Panc1 (cell line): ENCODE results near the gene PDGFD. TPM values are rescaled to one million over a fixed set of nuclear protein-coding genes. Genes with fewer than 3 reads are reported as not detected.

Experiments used
- ATAC-seq: fragments of 200-7000 bp; cut with Tn5 transposase; 2 replicates; pipeline ENCODE4 v1.9.1; 2020; ENCODE audit warnings: mild to moderate bottlenecking, moderate library complexity
- BruUV-seq: library from RNA; stranded (reverse); fragments of 400-500 nt; replicated peaks from 2 replicates; lab custom pipeline; 2021; lab: Mats Ljungman, UMichigan
- CTCF ChIA-PET: fragments of 300-600 bp; sonication (Branson Sonifier 250); formaldehyde crosslinking; loops from one replicate; lab custom pipeline; 2022; ENCODE audit warnings: antibody characterized with exemption; lab: Charles Lee
- POLR2A ChIA-PET: fragments of 300-600 bp; sonication (Branson Sonifier 250); formaldehyde crosslinking; loops from one replicate; lab custom pipeline; 2022; ENCODE audit warnings: antibody characterized with exemption; lab: Charles Lee
- DNase-seq: peaks from one replicate; pipeline ENCODE4 v3.0.0-alpha.2; 2010; ENCODE audit warnings: low read depth, low spot score
- H3K27ac ChIP-seq: 2 replicates; pipeline ENCODE4 v1.5.1; 2011; ENCODE audit warnings: mild to moderate bottlenecking, low read length, inconsistent platforms
- H3K27me3 ChIP-seq: fragments of 200-500 bp; sonication (Bioruptor generic); 2 replicates; pipeline ENCODE4 v1.6.0; 2014; ENCODE audit warnings: low read length, inconsistent platforms; ENCODE audit not compliant: control insufficient read depth, insufficient read depth
- H3K36me3 ChIP-seq: fragments of 200-500 bp; sonication (Bioruptor generic); 2 replicates; pipeline ENCODE4 v1.5.1; 2014; ENCODE audit warnings: inconsistent platforms, mild to moderate bottlenecking, low read length, moderate library complexity; ENCODE audit not compliant: control insufficient read depth, insufficient read depth
- H3K4me1 ChIP-seq: 2 replicates; pipeline ENCODE4 v1.5.1; 2011; ENCODE audit warnings: inconsistent platforms, mild to moderate bottlenecking, low read length, moderate library complexity; ENCODE audit not compliant: control insufficient read depth, insufficient read depth
- H3K4me3 ChIP-seq, 2 experiments: 2 replicates each; pipeline ENCODE4 v1.5.1; 2011 to 2012; ENCODE audit warnings: low read depth in 2 of 2, low read length in 2 of 2, mild to moderate bottlenecking in 2 of 2, inconsistent platforms in 1 of 2, moderate library complexity in 1 of 2
- H3K9me3 ChIP-seq: fragments of 200-500 bp; sonication (Bioruptor generic); 2 replicates; pipeline ENCODE4 v1.5.1; 2014; ENCODE audit warnings: low read depth, mild to moderate bottlenecking, inconsistent platforms, low read length, moderate library complexity; ENCODE audit not compliant: control insufficient read depth, insufficient read depth
- CTCF ChIP-seq: fragments of 450-650 bp; IDR thresholded peaks from 2 replicates; pipeline ENCODE4 v1.5.1; 2017; ENCODE audit warnings: mild to moderate bottlenecking
- POLR2AphosphoS5 ChIP-seq: IDR thresholded peaks from 2 replicates; pipeline ENCODE4 v1.6.1; 2012; ENCODE audit warnings: mild to moderate bottlenecking, low read depth, low read length, moderate library complexity
- REST ChIP-seq, 2 experiments: IDR thresholded peaks; 2 replicates each; pipeline ENCODE4 v1.6.1; 2011 to 2012; ENCODE audit warnings: low read depth in 2 of 2, control low read depth in 1 of 2, low read length in 1 of 2, mild to moderate bottlenecking in 1 of 2, moderate library complexity in 1 of 2; ENCODE audit not compliant: insufficient read depth in 1 of 2
- SIN3A ChIP-seq: IDR thresholded peaks from 2 replicates; pipeline ENCODE4 v1.6.1; 2012; ENCODE audit warnings: low read depth, mild to moderate bottlenecking, low read length, moderate library complexity, borderline replicate concordance; ENCODE audit not compliant: insufficient read depth
- TCF7L2 ChIP-seq: IDR thresholded peaks from 2 replicates; pipeline ENCODE4 v1.6.1; 2011; ENCODE audit warnings: mild to moderate bottlenecking, low read depth, low read length, inconsistent platforms
- in situ Hi-C: cut with HindIII; loops from 2 replicates; pipeline ENCODE4 v1.10.0; 2016; ENCODE audit warnings: low sequenced_read_pairs, low pct_unique_long_range_greater_than_20kb
- intact Hi-C: fragments of 100-400 bp; cut with micrococcal nuclease; formaldehyde crosslinking; loops from one replicate; pipeline ENCODE4 v1.10.0; 2022; ENCODE audit not compliant: unreplicated experiment
- total RNA-seq: library from RNA; stranded (reverse); gene quantifications from one replicate; pipeline ENCODE4 v1.2.1, GENCODE V29; 2021; ENCODE audit not compliant: unreplicated experiment

PDGFD gene
- total RNA-seq, 1 experiment from 2014 or later = 1.3 TPM

- intact Hi-C loops (no loop called here), in situ Hi-C loops (no loop called here)
- TF ChIP-seq TCF7L2 = no peak
- no peak for TF ChIP-seq POLR2AphosphoS5
- no peak for TF ChIP-seq CTCF
- TF ChIP-seq REST (IDR thresholded peaks at IDR 0.05; ENCODE audit: insufficient read depth in 1 of 2, low read depth in 2 of 2, low read length in 1 of 2) = no peak
- TF ChIP-seq SIN3A = no peak
- BruUV-seq = no TSS peak
- DNase-seq = no peak
- Histone ChIP-seq H3K9me3 (no peaks in the 10 kb centered on the region), H3K4me1 (no peaks in the 10 kb centered on the region), H3K36me3 (no peaks in the 10 kb centered on the region), H3K4me3 (no peak overlapping the region), H3K27me3 (no peaks in the 10 kb centered on the region), H3K27ac (no peak overlapping the region)
- ChIA-PET POLR2A (no interaction called here), CTCF (no interaction called here)
- no peak for ATAC-seq
These were observed 282.4 kb downstream of the PDGFD start for GRCh38 chr11:103881584-103881983.

GRCh38 chr11:103880968-103881367, 283.0 kb downstream of the PDGFD start:
- ChIA-PET CTCF (no interaction called here), POLR2A (no interaction called here)
- Histone ChIP-seq H3K4me1 (no peaks in the 10 kb centered on the region), H3K36me3 (no peaks in the 10 kb centered on the region), H3K27me3 (no peaks in the 10 kb centered on the region), H3K27ac (no peak overlapping the region), H3K4me3 (no peak overlapping the region), H3K9me3 (no peaks in the 10 kb centered on the region)
- intact Hi-C loops = no loop called here
- no TSS peak for BruUV-seq
- ATAC-seq = no peak
- in situ Hi-C loops = no loop called here
- no peak for TF ChIP-seq SIN3A
- no peak for TF ChIP-seq TCF7L2
- no peak for TF ChIP-seq REST (IDR thresholded peaks at IDR 0.05; ENCODE audit: insufficient read depth in 1 of 2, low read depth in 2 of 2, low read length in 1 of 2)
- TF ChIP-seq CTCF = no peak
- no peak for TF ChIP-seq POLR2AphosphoS5
- DNase-seq = no peak
